Epithelial cell of esophagus (primary cell): ENCODE measurements around the gene APBA1.

Experiments
- DNase-seq: peaks from one replicate; pipeline ENCODE4 v3.0.0; 2010; ENCODE audit warnings: low read depth
- H3K4me3 ChIP-seq: 2 replicates; pipeline ENCODE4 v1.5.1; 2011; ENCODE audit warnings: mild to moderate bottlenecking, low read length, control low read depth
- TF ChIP-seq, protein P1 (sequence below): IDR thresholded peaks from 2 replicates; pipeline ENCODE4 v1.5.1; 2011; ENCODE audit warnings: low read depth, mild to moderate bottlenecking, low read length, control low read depth, inconsistent platforms; ENCODE audit not compliant: insufficient read depth; ENCODE audit errors: missing control alignments

Gene APBA1

DNA sequence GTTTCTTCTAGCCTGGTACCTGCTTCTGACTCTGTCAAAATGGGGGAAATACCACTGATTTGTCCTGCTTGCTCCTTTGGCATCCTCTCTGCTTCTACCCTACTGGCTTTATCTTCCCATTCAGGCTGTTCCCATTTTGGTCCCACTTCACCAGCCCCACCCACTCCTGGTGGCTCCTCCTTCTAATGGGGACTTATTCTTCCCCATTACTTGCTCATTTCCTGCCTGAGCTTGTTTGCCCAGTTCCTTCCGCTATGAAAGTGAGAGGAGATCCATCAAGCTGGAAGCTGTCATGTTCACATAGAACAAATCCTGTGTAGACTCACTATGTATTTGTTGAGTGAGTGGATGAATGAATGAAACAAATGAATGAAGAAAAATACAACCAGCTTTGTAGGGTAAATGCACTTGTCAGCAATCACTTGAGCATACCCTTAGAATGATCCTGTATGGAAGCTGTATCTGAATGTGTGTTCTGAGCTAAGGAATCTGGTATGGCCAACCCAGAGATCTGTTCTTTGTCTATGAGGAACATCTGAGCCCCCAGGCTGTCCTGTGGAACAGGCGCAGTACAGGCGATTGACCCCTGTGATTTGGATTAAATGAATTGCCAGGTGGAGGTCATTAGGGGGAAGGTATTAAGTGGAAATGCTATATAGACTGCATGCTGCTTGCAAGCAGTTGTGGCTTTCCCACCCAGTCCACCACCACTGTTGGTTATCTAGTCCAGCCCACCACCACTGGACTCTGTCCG lies 89.5 kb downstream of the APBA1 start:
- DNase-seq: peak; percentile 74
- no peak overlapping the region for H3K4me3 ChIP-seq
- TF ChIP-seq, protein P1, sequence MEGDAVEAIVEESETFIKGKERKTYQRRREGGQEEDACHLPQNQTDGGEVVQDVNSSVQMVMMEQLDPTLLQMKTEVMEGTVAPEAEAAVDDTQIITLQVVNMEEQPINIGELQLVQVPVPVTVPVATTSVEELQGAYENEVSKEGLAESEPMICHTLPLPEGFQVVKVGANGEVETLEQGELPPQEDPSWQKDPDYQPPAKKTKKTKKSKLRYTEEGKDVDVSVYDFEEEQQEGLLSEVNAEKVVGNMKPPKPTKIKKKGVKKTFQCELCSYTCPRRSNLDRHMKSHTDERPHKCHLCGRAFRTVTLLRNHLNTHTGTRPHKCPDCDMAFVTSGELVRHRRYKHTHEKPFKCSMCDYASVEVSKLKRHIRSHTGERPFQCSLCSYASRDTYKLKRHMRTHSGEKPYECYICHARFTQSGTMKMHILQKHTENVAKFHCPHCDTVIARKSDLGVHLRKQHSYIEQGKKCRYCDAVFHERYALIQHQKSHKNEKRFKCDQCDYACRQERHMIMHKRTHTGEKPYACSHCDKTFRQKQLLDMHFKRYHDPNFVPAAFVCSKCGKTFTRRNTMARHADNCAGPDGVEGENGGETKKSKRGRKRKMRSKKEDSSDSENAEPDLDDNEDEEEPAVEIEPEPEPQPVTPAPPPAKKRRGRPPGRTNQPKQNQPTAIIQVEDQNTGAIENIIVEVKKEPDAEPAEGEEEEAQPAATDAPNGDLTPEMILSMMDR: no peak

DNA sequence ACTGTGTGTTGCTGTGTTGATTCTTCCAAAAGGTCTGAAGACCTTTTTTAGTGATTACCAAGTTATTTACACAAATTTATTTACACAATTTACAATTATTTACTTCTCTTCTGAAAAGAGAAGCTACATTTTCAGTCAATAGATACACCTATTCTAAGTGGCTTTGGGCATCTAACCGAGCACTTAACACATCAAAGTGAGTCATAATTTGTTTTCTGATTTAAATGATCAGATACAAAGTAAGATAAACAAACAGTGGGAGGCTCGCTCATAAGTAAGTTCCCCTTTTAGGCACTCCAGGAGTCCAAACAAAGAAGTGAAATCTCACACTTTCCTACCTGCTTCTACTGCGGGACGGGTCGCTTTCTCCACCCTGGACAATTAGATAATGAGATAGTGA lies 90.2 kb downstream of the APBA1 start:
- H3K4me3 ChIP-seq: no peak overlapping the region
- peak; percentile 8 for DNase-seq
- TF ChIP-seq, protein P1: no peak

DNA sequence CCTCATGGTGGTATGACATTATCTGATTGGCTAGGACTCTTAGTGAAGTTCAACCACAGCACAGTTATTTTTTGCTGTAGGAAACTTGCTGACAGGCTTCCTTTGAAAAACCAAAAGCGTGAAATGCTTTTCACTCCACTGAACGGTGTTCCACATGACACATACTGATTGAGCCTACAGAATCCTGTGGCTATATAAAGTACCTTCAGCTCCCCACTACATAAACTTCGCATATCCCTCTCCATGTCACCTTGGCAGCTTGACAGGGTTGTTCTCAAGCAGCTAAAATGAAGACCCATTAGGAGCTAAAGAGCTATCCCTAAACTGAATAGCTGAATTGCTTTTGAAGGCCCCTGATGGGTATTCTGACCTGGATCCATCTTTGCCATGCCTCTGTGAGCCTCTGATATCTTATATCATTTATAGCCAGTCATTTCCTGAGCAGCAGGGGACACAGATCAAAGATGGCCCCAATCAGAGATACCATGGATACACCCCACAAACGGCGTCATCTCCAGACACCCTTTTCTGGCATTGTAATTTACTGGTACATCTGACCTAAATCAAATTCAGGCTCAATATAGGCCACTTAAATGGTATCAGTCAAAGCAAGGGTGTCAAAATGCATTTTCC lies 91.5 kb downstream of the APBA1 start:
- TF ChIP-seq, protein P1: no peak
- no peak for DNase-seq
- H3K4me3 ChIP-seq: no peak overlapping the region

DNA sequence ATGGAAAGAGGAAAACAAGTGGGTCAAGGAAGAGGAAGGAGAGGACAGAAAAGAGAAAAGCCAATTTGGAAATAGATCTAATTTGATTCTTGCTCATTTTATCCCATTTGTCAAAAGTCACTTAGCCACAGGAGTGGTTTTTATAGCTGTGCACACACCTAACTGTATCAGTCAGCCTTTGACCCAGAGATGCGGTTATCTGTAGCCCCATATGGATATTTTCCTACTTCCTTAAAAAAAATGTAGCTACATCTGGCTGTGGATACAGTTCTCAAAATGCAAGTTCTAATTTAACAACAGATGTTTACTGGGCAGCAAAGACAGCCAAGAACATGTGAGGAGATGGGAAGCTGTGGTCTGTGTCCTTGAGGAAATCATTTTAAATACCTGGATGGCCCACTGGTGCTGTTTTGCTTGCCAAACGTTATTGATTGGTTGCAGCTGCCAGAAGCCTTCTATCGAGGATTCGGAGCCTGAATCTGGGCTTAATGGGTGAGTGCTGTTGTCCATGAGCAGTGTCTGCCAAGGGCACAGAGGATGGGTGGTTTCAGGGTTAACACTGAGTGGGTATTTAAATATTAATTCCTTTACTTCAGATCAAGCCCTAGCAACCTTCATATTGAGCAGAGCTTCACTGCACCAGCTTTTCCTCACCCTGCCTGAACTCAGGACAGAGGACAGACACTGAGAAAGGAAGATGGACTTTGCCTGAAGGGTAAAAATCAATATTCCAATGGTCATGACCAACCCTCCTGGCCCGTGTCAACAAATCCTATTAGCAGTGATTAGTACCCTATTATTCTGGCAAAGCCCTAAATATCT lies 92.2 kb downstream of the APBA1 start:
- H3K4me3 ChIP-seq: no peak overlapping the region
- no peak for DNase-seq
- TF ChIP-seq, protein P1: no peak

DNA sequence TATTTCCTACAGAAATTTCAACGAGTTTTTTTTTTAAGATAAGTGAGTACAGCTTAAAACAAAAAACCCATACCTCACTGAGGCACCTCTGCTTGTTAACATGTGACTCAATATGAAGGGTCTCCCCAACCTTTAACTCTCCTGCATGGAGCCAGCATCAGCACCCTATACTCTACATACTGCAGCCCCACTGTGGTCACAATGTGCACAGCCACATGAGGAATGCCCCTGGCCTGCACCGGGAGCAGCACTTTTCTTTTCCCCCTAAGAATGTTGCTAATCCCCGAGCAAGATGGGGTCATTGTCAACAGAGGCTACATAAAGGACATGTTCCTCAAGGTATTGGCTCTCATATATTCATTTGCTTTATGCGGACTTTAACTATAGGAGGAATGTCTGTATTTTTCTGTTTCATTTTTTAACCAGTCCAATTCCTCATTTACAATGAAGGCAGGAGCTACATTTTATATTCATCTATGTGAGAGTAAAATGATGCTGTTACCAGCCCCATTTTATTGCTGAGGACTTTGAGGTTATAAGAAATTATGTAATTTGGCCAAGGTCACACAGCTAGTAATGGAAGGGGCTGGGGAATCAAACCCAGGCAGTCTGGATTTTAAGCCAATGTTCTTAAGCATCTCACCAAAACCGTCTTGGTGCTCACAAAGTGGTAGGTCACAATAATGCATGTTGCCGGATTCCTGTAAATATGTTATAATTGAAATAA lies 93.0 kb downstream of the APBA1 start:
- TF ChIP-seq, protein P1: no peak

DNA sequence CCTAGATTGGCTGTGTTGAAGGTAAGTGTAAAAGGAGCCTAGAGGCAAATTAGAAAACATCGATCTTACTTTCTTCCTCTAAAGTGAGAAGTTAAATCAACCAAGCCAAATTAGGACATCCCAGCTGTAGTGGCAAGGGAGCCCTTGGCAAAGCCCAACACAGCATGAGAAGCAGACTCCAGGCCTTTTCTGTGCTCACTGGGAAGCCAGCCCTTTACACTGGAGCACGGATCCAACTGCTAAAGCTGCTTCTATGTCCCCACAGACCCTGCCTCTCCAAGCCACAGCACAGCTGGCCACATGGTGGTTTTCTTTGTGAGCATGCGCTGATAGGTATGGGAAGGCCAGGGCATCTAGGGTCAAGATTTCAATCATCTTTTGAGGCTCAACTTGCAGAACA lies 94.1 kb downstream of the APBA1 start:
- H3K4me3 ChIP-seq: no peak overlapping the region
- no peak for DNase-seq
- TF ChIP-seq, protein P1: no peak

More for the DNA sequence above, 93.0 kb downstream of the APBA1 start:
- no peak overlapping the region for H3K4me3 ChIP-seq
- no peak for DNase-seq
